Posterior cingulate gyrus (tissue), 11 donors: ENCODE data around the gene AKAP8.
"Not testable (repeated sequence)": the region's sequence is repeated elsewhere in the genome, so short reads cannot be mapped to it uniquely, and the experiment has no call there.

Experiments
- DNase-seq, 10 donors: peaks; one replicate each; pipeline versions ENCODE4 v3.0.0 to v3.0.0-alpha.2; 2020 to 2021; ENCODE audit warnings: mixed read lengths in 3 of 10
- intact Hi-C: fragments of 100-400 bp; cut with DNase I; formaldehyde crosslinking; loops from one replicate; pipeline ENCODE4 v1.15.1; 2023

AKAP8 gene

DNA sequence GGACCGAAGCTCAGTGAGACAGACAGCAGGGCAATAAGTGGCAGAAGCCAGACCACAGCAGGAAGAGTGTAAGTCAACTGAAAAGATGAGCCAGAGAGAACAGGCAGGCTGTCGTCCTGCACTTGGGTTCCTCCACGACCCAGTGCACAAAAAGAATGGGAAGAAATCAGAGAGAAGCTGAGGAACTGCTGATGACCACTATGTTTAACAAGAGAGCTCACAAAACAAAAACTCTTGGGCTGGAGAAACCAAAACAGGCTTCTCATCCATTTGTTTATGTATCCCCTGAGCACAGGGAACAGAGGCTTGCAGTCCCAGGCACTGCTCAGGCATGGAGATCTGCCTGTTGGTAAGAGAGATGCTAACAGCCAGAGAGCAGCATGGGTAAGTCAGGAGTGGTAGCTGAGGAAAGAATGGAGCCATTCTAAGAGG, 25.2 kb upstream of the AKAP8 start:
- peak in 2 of 10 donors; percentile 24 to 35 for DNase-seq

GRCh38 chr19:15404097-15404779, 24.7 kb upstream of the AKAP8 start:
- peak in 1 of 10 donors; percentile 61 for DNase-seq
- intact Hi-C loops = no loop called here

More for the DNA sequence above, 25.2 kb upstream of the AKAP8 start:
- intact Hi-C loops = no loop called here

GRCh38 chr19:15403151-15403531, 23.6 kb upstream of the AKAP8 start:
- intact Hi-C loops = no loop called here
- DNase-seq = peak in 1 of 10 donors; percentile 47

DNA sequence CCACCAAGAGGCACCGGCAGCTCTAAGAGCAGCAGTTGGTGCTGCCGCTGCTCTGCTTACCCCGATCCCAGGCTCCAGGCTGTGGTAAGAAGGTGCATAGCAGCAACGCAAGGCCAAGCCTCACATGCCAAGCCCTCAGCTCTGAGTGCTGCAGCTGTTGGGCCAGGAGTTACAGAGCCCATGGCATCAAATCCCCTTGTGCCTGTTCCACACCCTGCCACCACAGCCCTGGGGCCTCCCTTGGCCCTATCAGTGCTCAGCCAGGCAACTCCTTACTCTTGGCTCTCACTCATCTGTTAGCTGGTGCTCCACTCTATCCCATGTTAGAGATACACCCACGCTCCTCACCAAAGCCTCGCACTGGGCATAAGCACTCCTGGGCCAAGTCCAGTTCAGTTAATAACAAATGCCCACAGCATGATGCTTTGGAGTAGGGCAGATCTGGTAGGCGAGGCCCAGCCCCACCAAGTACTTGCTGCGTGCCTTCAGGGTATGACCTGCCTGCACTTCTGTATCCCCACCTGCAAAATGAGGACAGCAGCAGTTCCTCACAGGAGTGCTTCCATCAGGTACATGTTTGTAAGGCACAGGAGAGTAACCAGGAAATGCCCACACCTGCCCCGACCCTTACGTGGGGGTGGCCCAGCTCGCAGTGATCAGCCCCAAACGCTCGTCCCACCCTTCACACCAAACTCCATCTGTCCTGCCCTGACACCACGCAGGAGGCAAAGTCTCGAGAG, 23.0 kb upstream of the AKAP8 start:
- intact Hi-C loops = no loop called here
- peak in 1 of 10 donors; percentile 75 for DNase-seq

DNA sequence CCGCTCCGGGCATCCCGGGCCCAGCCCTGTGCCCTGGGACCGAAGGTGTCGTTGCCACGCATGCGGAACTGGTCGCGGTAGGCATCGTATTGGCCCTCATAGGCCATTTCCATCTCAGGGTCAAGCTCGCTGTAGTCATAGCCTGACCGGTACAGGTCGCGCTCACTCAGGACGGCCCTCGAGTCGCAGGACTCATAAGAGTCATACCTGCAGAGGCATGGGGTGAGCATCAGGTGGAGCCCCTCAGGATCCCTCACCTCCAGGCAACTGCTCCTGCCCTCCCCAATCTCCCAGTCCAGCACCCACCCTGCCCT, 21.8 kb upstream of the AKAP8 start:
- intact Hi-C loops = no loop called here
- DNase-seq = no peak

GRCh38 chr19:15400521-15401396, 21.2 kb upstream of the AKAP8 start:
- DNase-seq = peak in 3 of 10 donors; percentile 48 to 84 (median 76)
- intact Hi-C loops = no loop called here

GRCh38 chr19:15399635-15400034, 20.0 kb upstream of the AKAP8 start:
- intact Hi-C loops = no loop called here

DNA sequence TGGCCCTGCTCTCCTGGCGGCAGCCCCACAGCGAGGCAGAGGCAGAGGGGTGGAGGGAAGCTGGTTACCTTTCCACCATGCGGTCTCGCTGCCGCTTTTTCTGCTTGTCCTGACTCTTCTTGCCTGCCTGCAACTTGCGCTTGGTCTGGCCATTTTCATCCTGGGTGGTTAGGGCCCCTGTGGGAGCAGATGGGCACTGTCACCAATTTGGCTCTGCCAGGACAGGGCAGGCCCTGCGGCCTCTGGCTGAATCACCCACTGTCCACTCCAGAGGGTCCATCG, 19.6 kb upstream of the AKAP8 start:
- intact Hi-C loops = no loop called here
- DNase-seq = no peak

More at GRCh38 chr19:15399635-15400034, 20.0 kb upstream of the AKAP8 start:
- peak in 2 of 10 donors; percentile 35 to 70 for DNase-seq

GRCh38 chr19:15398501-15399233, 19.1 kb upstream of the AKAP8 start:
- peak in 2 of 10 donors; percentile 68 to 79 for DNase-seq
- intact Hi-C loops = no loop called here

GRCh38 chr19:15397782-15398181, 18.2 kb upstream of the AKAP8 start:
- DNase-seq = peak in 1 of 10 donors; percentile 20
- intact Hi-C loops = no loop called here

DNA sequence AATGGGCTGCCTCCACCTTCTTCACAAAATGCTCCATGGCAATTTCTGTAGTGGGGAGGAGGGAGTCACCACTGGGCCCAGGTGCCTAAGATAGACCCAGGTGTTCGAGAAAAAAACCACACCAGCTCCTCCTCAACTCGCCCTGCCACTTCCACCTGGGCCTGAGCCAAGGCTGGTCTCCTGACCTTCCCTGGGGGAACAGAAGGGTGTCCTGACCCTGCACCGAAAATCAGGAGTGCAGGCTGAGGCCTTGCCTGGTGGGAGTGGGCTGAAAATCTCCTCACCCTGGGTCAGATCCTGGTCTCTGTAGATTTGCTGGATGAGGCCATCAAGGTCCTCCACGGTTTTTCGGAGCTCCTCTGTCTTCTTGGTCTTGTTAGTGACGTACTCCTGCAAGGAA, 17.6 kb upstream of the AKAP8 start:
- DNase-seq = peak in 2 of 10 donors; percentile 15 to 24
- intact Hi-C loops = no loop called here

DNA sequence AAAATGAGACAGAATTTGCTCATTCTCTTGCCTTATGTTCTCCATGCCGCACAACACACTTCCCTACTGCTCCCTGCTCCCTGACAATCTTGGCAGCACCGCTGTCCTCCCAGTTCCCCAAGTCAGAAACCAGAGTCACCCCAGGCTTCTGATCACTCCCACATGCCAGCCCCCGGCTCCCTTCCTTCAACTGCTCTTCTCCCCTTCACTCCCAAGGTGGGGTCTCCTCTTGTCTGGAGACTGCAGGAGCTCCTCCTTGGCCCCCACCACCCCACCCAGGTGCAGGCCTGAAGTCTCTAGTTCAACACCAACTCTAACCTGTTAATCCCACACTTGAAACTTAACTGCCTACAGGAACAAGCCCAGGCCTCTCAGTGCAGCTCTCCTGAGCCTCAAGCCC, 16.8 kb upstream of the AKAP8 start:
- DNase-seq = peak in 2 of 10 donors; percentile 45 to 62

DNA sequence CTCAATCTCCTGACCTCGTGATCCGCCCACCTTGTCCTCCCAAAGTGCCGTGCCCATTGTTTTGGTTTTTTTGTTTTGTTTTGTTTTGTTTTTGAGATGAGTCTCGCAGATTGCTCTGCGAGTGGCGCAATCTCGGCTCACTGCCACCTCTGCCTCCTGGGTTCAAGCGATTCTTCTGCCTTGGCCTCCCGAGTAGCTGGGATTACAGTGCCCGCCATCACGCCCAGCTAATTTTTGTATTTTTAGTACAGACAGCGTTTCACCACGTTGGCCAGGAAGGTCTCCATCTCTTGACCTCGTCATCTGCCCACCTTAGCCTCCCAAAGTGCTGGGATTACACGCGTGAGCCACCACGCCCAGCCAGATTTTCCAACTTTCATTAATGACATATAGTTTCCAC, 15.7 kb upstream of the AKAP8 start:
- peak in 2 of 10 donors; percentile 23 to 51 for DNase-seq

More for the DNA sequence above, 16.8 kb upstream of the AKAP8 start:
- intact Hi-C loops = no loop called here

DNA sequence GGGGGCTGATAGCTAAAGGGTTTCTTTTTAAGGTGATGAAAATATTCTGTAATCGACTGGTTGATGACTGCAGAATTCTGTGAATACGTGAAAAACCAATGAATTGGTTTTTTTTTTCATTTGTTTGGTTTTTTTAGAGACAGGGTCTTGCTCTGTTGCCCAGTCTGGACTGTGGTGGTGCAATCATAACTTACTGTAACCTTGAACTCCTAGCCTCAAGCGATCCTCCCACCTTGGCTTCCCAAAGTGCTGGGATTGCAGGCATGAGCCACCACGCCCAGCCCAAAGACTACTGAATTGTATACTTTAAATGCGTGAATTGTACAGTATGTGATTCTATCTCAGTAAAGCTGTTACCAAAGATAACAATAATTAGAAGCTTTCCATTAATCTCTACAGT, 14.8 kb upstream of the AKAP8 start:
- intact Hi-C loops = no loop called here
- DNase-seq = peak in 1 of 10 donors; percentile 18

More for the DNA sequence above, 15.7 kb upstream of the AKAP8 start:
- intact Hi-C loops = not testable (repeated sequence)

DNA sequence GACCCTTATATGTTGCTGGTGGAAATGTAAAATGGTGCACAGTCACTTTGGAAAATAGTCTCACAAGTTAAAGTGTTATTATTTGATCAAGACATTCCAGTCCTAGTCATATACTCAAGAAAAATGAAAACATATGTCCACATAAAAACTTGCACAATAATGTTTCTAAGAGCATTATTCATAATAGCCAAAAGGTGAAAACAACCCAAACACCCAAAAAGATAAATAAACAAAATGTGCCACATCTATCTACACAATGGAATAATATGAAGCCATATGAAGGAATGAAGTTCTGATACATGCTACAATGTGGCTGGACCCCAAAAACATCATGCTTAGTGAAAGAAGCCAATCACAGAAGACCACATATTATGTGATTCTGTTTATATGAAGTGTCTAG, 14.4 kb upstream of the AKAP8 start:
- intact Hi-C loops = no loop called here
- no peak for DNase-seq

- DNase-seq = peak in 1 of 10 donors; percentile 1
- intact Hi-C loops = no loop called here
Observed at GRCh38 chr19:15390814-15391213, 11.2 kb upstream of the AKAP8 start.

DNA sequence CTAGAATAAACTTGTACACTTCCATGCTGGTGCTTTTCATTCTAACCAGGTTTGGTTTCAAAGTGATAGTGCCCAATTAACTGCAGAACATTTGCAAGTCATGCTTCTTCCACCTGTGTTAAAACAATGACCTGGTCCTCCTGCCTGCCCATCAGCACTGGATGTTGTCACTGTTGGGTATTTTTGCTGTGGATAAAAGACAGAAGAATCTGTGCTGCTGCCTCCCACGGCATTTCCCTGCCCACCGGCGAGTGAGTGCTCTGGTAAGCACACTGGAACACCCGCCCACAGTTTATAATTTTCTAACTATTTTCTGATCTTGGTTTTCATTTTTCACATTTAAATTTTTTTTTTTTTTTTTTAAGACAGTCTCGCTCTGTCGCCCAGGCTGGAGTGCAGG, 2.3 kb upstream of the AKAP8 start:
- DNase-seq = peak in 6 of 10 donors; percentile 32 to 89 (median 64)
- intact Hi-C loops = loop anchor here (5.0 kb wide), 1 partner anchor 50 kb away; the partner anchor contains the start of gene BRD4

- no peak for DNase-seq
- intact Hi-C loops = loop anchor here (5.0 kb wide), 1 partner anchor 49 kb away; the partner anchor contains the start of gene BRD4
Observed at GRCh38 chr19:15381429-15381828, 1.8 kb upstream of the AKAP8 start.

DNA sequence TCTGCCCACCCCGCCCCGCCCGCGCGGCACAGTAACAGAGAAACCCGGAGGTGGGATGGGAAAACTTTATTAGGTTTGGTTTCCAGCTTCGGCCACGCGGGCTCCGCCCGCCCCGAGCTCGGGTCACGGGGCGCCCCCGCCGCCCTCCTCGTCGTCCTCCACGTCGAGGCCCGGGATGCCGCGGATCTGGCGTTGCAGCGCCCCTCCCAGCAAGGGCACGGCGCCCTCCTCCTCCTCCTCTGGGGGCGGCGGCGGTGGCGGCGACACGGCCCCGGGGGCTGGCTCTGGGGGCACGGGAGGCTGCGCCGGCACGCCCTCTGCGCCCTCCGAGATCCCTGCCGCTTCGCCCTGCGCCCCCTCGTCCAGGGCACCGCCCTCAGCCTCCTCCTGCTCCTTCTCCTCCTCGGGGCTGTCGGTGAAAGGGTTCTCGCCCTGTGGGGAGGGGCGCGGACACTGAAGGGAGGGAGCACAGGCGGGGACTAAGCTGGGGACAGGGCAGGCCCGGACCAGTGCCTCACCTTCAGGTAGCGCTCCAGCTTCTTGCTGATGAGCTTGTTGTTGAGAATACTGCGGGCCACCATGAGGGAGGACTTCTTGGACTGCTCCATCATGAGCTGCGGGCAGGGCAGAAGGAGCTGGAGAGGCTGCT, 536 bp upstream of the AKAP8 start:
- DNase-seq = peak in 1 of 10 donors; percentile 74
- intact Hi-C loops = loop anchor here (5.0 kb wide), 5 partner anchors 37 to 177 kb away; partner anchors contain the start of genes AKAP8L and BRD4
